Superior temporal gyrus (tissue), 1 donor: ENCODE measurements around the gene TBPL2.
"Not testable (repeated sequence)": the region's sequence is repeated elsewhere in the genome, so short reads cannot be mapped to it uniquely, and the experiment has no call there.

Experiments
- DNase-seq: peaks from one replicate; pipeline ENCODE4 v3.0.0-alpha.2; 2016; ENCODE audit errors: extremely low spot score

TBPL2 gene

DNA sequence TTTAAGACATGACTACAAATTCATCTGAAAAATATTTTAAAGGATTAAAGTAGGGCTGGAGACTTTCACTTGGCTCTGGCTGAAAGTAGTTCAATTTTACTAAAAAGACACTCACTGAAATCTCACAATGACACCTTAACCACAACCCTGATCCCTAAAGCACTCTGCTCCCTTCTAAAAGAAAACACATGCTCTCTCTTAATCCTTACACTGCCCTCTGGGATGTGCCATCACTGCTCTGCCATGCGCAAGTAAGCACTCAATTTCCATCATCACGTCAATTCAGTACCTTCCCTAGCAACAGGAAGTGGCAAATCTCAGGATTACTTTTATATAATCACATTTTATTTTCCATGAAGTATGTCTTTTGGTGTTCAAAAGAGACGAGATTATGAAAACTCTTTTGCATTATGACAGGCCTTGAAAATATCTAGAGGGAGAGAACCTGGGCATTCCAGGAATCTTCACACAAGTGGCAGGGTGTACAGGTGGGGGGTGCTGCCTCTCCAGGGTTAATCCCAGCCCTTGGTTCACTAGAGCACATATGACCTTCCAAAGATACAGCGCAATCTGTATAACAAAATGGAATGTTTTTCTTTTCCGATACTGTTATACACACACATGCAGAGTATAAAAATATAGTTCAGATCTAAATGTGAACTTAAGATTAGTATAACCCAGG lies 36.1 kb downstream of the TBPL2 start:
- DNase-seq, result no peak

- no peak for DNase-seq
Measured at GRCh38 chr14:55401751-55402150, 38.7 kb downstream of the TBPL2 start.

DNA sequence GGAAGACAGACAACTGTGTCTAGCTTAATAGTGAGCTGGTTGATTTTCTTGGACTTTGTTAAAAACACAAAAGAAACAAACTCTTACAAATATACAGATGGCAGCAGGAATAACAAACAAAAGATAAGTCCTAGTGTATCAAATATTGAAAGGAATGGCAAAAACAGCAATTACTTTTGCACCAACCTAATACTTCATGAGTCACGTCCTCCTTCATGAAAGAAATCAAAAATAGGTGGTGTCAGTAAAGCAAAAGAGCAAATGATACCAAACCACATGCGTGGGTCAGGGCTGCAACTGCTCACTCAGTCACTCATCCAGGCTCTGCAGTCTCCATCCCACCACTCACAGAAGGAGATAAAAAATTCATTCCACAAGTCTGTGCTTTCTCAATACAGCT lies 40.6 kb downstream of the TBPL2 start:
- no peak for DNase-seq

- DNase-seq, result no peak
Measured at GRCh38 chr14:55399183-55399582, 41.2 kb downstream of the TBPL2 start.

GRCh38 chr14:55398679-55399078 lies 41.7 kb downstream of the TBPL2 start:
- DNase-seq, result no peak

DNA sequence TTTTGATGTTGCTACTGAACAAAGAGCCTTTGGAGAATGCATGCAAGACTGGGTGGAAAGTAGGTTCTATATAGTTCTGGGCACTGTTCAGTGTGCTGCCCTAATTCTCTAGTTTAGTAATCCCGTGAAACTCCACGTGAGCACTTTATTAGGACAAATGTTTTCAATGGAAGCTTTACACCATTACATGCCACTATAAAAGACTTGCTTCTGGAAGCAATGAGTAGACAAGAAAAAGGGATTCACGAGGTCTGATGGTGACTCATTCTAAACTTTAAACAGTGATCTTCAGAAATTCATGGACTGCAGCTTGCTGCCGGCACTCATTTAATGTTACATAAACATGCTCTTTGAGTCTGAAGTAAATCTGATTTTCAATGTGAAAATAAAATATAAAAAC lies 51.1 kb downstream of the TBPL2 start:
- no peak for DNase-seq

DNA sequence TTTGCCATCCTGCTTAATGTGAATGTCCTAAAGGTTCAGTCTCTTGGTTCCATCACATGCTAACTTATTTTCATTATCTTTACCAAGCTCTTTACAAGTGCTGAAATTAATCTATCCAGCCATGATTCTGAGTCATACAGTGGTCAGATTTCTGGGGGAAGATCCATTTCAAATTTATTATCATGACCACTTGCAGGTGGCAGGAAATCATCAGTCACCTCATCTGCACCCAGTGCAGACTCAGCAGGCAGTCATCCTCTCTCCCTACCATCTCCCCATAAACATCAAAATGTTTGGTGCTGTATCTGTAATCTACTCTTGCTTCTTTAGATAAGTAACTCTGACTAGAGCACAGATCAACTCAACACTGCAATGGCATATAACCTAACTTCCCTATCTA lies 52.3 kb downstream of the TBPL2 start:
- DNase-seq, result no peak

DNA sequence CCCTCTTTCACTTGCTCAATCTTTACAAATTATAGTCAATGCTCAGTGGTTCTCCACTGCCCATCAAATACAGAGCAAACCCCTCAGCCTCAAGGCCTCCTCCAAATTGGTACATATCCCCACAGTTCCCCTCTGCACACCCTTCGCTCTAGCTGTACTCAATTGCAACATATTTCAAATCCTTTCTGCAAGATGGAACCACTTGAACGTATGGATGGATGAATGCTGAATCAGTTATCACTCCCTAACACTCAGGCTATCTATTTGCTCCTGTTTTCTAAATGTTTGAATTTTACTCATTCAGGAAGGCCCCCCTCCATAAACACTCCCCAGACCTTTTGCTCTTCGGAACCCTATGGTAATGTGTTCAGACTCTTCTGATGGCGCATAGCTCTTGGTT lies 53.3 kb downstream of the TBPL2 start:
- DNase-seq, result no peak

DNA sequence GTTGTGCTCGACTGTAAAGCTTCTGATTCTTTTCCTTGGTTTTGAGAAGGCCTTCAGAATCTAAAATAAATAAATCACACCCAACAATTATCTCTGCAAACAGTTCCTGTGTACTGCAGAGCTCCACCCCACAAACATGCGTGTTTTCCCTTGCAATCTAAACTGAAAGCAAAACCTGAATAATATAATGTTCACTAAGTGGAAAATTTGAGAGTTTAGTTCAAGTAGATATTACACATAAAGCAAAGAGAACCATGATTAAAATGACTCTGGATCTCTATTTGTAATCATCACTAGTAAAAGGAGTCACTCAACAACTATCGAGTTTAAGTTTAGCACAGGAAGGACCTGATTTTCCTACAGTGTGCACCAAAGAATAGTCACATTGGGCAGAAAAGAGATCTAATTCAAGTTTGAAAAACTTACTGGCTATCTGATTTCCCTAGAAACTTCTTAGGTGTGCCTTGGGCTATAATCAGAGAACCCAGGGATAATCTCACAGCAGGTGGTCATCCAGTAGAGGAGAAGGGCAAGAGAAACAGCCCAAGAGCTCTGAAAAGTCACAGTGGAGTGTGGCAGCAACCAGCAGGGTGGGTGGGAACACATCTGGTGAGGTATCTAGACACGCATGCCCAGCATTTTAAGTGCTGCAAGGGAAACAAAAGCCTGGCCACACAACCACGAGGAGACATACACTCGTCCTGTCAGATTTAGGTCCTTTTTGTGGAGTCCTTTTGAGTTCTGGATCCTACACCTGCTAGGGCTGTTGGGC lies 54.2 kb downstream of the TBPL2 start:
- no peak for DNase-seq

- no peak for DNase-seq
Measured at GRCh38 chr14:55384536-55384935, 55.9 kb downstream of the TBPL2 start.

DNA sequence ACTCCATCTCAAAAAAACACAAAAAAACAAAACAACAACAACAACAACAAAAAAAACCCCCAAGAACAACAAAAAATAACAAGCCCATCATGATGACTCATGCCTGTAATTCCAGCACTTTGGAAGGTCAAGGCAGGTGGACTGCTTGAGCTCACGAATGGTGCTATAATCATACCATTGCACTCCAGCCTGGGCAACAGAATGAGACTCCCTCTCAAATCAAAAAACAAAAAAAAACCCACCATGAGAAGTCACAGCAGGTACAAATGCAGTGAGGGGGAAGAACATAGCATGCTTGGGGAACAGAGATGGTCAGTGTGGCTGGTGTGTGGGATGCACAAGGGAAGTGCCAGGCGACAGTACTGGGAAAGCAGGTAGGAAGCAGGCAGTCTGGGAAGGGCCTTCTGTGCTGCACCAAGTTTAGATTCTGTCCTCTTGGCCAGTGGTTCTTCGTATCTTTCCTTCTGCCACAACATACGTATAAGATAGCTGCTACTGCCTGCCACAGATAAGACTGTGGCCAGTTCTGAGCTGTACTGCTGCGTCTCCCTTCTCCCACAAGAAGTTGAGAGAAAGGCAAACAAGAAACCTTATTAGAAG lies 56.8 kb downstream of the TBPL2 start:
- DNase-seq, result no peak

GRCh38 chr14:55383056-55383466 lies 57.4 kb downstream of the TBPL2 start:
- DNase-seq, result not testable (repeated sequence)

- no peak for DNase-seq
Measured at GRCh38 chr14:55382483-55382882, 57.9 kb downstream of the TBPL2 start.

- DNase-seq, result no peak
Measured at GRCh38 chr14:55381561-55381960, 58.9 kb downstream of the TBPL2 start.

GRCh38 chr14:55381040-55381439 lies 59.4 kb downstream of the TBPL2 start:
- DNase-seq, result no peak

DNA sequence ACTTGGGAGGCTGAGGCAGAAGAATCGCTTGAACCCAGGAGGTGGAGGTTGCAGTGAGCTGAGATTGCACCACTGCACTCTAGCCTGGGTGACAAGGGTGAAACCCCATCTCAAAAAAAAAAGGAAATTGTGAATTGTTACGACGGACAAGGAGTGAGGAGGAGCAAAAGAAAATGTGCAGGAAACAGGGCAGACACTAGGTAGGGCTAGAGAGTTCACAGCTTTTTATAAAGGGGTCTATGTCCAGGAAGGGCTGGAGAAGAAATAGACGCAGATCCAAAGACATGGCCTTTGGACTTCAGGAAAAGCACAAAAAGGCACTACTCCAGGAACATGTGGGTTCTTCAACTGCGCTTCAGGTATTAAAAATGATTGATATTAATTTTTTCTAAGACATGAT lies 63.2 kb downstream of the TBPL2 start:
- no peak for DNase-seq

DNA sequence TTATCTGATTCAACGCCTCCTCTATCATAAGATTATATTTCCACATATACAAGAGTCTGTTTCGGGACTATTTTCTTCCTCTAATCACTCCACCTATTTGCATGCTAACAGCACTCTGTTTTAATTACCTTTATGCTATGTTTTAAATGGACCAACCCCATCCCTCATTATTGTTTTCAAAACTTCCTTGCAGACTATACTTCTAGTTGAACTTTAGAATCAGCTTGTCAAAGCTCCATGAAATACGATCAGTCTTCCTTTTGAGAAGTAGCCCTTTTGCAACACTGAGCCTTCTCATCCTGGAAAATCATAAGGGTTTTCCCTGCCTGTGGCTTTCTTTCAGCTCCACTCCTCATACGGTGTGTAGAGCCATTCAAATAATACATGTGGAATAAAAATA lies 65.6 kb downstream of the TBPL2 start:
- DNase-seq, result no peak

DNA sequence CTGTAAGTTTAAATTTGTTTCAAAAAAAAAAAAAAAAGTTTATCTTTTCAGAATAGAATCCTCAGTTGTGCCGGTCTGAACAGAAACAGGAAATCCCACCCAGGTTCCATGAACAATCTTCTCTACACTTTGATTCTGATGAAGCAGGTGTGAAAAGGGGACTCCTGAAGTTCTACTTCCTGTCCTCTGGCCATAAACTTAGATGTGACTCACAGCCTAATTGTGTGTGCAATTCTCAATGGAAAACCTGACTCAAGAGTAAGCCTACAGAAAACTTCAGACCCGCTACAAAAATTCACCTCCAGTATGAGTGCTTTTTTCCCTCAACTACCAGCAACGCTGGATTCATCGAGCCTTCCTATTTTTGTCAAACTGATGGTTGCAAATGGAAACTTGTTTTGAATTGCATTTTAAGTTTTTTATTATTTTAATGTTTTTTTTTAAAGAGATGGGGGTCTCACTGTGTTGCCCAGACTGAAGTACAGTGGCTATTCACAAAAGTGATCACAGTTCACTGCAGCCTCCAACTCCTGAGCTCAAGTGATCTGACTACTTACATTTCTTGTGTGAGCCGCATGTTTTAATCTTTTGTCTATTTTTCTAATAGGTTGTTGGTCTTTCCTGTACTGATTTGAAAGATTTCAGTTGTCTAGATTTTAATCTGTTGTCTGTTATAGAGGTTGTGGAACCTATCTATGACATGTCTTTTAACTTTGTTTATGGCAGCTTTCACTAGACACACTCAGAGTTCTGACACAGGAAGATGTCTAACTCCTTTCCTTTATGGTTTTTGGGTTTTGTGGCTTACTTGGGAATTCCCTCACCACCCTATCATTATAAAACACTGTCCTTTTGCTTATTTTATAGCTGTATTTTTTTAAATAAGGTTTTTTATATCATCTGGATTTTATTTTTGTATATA lies 66.4 kb downstream of the TBPL2 start:
- no peak for DNase-seq

GRCh38 chr14:55372825-55373224 lies 67.6 kb downstream of the TBPL2 start:
- DNase-seq, result no peak

- no peak for DNase-seq
Measured at GRCh38 chr14:55372423-55372822, 68.0 kb downstream of the TBPL2 start.

DNA sequence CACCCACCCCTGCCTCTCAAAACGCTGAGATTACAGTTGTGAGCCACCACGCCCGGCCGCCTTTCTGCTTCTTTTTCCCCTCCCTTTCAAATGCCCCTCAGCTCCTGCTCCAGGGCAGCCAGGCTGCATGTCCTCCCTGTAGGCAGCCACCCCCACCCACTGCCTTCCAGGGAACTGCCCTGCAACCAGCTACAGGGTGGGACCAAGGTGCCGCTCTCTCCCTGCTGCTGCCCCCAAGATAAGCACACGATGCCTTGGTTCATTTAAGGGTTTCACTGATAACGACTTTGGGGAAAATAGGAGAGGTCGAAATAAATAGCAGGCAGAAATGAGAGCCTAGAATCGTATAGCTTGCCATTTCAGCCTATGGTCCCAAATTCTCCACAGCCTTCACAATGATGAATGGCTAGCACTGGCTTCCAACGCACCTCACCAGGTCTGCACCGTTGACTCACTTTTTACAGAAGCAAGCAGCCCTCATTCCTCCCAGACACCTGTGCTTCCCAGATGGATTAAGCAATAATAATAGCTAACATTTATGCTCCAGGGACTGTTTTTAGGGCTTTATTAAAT lies 69.4 kb downstream of the TBPL2 start:
- no peak for DNase-seq

- no peak for DNase-seq
Measured at GRCh38 chr14:55366271-55366670, 74.1 kb downstream of the TBPL2 start.
